ENCODE results near the gene ZC3HAV1. TPM values are rescaled to one million over a fixed set of nuclear protein-coding genes. Genes with fewer than 3 reads are reported as not detected.

Gene ZC3HAV1
- total RNA-seq, 1 donor from 2014 or later, result 21.0 TPM

DNA sequence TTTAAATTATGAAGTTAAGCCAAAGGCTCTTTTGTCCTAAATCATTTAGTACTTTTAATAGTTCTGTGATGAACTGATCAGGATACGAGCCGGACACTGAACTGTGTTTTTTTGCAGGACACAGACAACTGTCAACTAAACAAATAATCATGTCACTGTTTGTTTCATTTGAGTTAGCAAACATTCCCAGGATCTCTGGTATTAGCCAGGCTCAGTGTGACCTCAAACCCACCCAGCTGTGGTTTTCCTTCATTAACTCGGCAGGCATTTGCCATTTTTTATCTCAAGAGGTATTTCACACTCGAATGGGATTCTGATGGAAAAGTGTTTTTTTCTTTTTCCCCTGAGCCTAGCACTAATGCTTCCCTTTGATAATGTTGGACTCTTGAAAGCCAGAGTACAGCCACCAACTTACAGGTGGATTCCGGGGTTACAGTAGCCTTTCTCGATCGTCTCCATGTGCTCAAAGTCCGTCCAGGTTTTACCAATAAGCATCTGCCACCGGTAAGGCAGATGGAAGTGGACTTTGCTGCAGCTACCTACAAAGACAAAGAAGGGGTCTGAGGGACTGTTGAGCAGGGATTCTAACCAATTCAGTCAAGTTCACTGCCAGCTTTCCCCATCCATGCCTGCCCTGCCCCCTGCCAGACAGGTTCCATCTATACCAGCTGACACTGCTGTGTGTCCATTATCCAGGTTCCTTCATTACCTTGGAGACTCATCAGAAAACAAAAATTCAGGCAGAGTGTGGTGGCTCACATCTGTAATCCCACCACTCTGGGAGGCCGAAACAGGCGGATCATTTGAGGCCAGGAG lies 33.4 kb downstream of the ZC3HAV1 start:
- H3K4me3 ChIP-seq (ENCODE audit: low read depth, low read length), result no peak overlapping the region
- DNase-seq (ENCODE audit: low read depth), result no peak
- TF ChIP-seq, protein P1, sequence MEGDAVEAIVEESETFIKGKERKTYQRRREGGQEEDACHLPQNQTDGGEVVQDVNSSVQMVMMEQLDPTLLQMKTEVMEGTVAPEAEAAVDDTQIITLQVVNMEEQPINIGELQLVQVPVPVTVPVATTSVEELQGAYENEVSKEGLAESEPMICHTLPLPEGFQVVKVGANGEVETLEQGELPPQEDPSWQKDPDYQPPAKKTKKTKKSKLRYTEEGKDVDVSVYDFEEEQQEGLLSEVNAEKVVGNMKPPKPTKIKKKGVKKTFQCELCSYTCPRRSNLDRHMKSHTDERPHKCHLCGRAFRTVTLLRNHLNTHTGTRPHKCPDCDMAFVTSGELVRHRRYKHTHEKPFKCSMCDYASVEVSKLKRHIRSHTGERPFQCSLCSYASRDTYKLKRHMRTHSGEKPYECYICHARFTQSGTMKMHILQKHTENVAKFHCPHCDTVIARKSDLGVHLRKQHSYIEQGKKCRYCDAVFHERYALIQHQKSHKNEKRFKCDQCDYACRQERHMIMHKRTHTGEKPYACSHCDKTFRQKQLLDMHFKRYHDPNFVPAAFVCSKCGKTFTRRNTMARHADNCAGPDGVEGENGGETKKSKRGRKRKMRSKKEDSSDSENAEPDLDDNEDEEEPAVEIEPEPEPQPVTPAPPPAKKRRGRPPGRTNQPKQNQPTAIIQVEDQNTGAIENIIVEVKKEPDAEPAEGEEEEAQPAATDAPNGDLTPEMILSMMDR (conservative IDR thresholded peaks at IDR 0.05; ENCODE audit: low read depth, low read length), result no peak

DNA sequence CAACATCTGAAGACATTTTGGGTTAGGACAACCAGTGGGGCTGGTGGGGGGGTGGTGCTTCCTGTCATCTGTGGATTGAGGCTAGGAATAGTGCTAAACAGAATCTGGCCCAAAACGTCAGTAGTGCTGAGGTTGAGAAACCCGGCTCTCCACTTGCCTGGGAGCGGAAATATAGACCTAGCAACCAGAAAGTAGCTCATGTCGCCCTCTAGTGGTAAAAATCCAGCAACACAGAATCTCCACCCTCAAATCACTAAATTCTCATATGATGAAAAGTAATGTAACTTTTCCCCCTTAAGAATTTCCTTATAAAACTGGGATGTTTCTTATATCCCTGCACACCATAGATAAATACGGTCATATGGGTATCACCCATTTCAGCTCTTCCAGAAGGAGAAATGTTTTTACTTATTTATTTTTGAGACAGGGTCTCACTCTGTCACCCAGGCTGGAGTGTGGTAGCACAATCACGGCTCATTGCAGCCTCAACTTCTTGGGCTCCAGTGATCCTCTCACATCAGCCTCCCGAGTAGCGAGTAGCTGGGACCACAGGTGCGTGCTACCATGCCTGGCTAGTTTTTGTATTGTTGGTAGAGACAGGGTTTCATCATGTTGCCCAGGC lies 34.4 kb downstream of the ZC3HAV1 start:
- no peak overlapping the region for H3K4me3 ChIP-seq (ENCODE audit: low read depth, low read length)
- TF ChIP-seq, protein P1 (conservative IDR thresholded peaks at IDR 0.05; ENCODE audit: low read depth, low read length), result peak; percentile 81
- peak; percentile 33 for DNase-seq (ENCODE audit: low read depth)

DNA sequence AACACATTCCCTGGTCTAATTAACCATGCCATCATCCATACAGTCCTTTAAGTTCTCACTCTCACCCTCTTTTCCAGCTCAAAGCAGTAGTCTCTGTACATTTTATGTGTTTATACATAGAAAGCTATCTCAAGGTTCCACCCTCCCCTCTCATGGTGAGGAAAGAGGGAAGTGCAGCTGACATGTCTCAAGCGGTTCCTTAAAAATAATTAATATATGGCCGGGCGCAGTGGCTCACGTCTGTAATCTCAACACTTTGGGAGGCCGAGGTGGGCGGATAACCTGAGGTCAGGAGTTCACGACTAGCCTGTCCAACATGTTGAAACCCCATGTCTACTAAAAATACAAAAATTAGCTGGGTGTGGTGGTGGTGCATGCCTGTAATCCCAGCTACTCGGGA lies 36.7 kb downstream of the ZC3HAV1 start:
- H3K4me3 ChIP-seq (ENCODE audit: low read depth, low read length), result no peak overlapping the region
- DNase-seq (ENCODE audit: low read depth), result no peak
- TF ChIP-seq, protein P1 (conservative IDR thresholded peaks at IDR 0.05; ENCODE audit: low read depth, low read length), result no peak

DNA sequence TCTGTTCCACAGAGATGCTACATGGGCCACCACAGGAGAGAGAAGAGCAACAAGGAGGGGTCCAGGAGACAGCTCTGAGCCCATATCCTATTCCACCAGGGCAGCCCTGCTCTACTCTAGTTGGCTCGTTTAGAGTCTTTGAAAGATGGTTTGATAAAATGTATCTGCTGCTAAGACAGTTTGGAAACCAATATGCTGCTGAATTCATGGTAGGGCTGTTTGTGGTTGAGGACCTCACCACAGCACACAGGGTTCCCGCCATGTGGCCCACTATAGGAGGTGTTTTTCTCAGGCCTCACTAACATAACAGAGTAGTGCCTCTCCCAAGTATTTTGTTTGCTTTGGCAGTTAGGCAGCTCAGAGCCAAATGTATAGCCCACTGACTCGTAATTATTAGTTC lies 37.8 kb downstream of the ZC3HAV1 start:
- no peak overlapping the region for H3K4me3 ChIP-seq (ENCODE audit: low read depth, low read length)
- no peak for DNase-seq (ENCODE audit: low read depth)
- TF ChIP-seq, protein P1 (conservative IDR thresholded peaks at IDR 0.05; ENCODE audit: low read depth, low read length), result no peak

DNA sequence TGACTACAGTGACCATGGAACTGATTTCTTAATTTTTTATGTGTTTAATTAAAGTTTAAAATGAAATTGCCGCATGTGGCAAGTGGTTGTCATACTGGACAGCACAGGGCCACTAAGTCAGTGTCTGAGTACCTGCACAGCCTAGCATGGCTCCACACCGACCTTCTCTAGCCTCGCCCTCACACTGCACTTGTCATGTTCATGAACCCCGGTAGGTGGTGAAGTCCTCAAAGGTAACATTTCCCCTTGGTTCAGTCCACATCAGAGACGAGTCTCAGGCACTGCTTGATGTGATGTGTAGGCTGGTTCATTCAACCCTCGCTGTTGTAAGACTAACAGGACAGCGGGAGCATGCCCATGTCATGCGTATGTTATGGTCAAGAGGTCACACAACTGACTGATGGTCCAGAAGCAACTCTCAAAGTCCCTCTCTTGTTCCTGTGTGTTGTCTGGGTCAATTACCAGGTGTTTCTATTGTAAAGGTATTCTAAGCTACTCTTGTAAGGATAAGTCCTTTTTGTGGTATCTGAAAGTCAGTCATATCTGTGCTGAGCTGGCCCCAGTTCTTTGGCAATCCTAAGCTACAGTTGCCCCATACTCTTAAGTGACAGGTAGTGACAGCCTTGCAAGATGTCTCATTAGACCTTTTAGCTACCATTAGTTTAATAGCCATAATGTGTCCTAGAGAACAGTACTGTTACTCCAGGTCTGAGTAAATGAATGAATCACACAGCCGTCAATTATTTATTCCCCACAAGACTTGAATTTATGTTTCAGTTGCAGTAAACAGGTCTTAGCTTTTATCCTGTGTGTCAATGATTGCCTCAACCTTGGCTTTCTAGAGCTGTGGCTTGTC lies 40.7 kb downstream of the ZC3HAV1 start:
- no peak overlapping the region for H3K4me3 ChIP-seq (ENCODE audit: low read depth, low read length)
- peak; percentile 25 for DNase-seq (ENCODE audit: low read depth)
- TF ChIP-seq, protein P1 (conservative IDR thresholded peaks at IDR 0.05; ENCODE audit: low read depth, low read length), result no peak

DNA sequence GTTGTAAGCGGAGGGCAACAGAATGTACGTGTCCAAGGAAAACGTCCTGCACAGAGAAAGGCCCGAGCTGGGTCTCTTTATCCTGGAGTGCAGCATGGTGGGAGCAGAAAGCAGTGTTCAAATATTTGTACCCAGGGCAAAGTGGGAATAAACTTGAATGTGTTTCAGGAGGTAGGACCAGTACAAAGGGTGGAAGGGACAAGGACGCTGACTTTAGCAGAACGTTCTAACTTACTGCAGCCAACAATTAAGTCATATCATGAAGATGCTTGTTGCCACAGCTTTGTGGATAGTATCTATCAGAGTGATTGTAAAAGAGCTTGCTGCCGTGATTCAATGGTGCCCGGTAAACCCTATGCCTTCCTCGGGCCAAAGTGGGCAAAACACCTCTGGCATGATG lies 43.2 kb downstream of the ZC3HAV1 start:
- DNase-seq (ENCODE audit: low read depth), result no peak
- TF ChIP-seq, protein P1 (conservative IDR thresholded peaks at IDR 0.05; ENCODE audit: low read depth, low read length), result no peak
- no peak overlapping the region for H3K4me3 ChIP-seq (ENCODE audit: low read depth, low read length)

Data from epithelial cell of proximal tubule (primary cell).